Memory B cell (primary cell): ENCODE measurements around the gene SLAMF8.

ENCODE experiments used
- ATAC-seq: fragments of 150-1000 bp; cut with Tn5 transposase; 2 replicates; pipeline ENCODE4 v1.10.0; 2021; ENCODE audit warnings: low read depth, mild to moderate bottlenecking, moderate library complexity
- DNase-seq, 2 donors: peaks; one replicate each; pipeline ENCODE4 v3.0.0; 2022; ENCODE audit warnings: low spot score in 2 of 2
- H3K27ac Mint-ChIP-seq: one replicate; pipeline ENCODE4 v1.8.0; 2022; ENCODE audit warnings: mild to moderate bottlenecking, moderate library complexity, mixed read lengths
- H3K27me3 Mint-ChIP-seq: one replicate; pipeline ENCODE4 v1.8.0; 2022; ENCODE audit warnings: mixed read lengths
- H3K36me3 Mint-ChIP-seq: one replicate; pipeline ENCODE4 v1.8.0; 2022; ENCODE audit warnings: mild to moderate bottlenecking, mixed read lengths
- H3K4me1 Mint-ChIP-seq: one replicate; pipeline ENCODE4 v1.8.0; 2022; ENCODE audit warnings: mixed read lengths
- H3K4me3 Mint-ChIP-seq: one replicate; pipeline ENCODE4 v1.8.0; 2022; ENCODE audit warnings: mild to moderate bottlenecking, moderate library complexity, mixed read lengths
- H3K9me3 Mint-ChIP-seq: one replicate; pipeline ENCODE4 v1.8.0; 2022; ENCODE audit warnings: mixed read lengths

SLAMF8 gene

DNA sequence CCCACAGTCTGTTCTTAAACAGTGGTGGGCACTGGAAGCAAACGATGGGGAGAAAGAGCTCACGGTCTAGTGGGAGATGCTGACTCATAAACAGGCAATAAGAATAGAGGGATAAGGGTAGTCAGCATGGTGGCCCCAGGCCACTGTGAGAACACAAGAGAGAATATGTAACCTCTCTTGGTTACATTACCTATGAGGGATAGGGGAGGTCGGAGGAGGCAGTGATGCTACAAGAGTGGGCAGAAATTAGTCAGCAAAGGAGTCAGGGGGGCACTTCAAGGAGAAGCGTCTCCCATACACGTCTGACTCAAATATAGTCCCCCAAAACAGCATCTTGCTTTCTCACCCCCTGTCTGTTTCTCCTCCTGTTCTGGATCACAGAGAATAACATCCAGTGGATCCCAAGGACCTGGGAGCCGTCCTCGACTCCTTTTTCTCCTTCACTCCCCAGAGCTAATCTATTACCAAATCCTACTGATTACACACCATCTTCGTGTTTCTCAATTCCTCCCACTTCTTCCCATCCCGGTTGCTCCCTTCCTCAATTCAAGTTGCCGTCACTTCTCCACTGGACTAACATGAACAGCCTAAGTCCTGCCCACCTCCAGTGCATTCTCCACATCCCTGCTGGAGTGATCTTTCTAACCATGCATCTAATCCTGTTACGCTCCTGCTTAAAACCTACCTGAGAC is 2.1 kb downstream of the SLAMF8 start:
- Mint-ChIP-seq H3K4me3 (no peak overlapping the region), H3K36me3 (no peaks in the 10 kb centered on the region), H3K27me3 (peaks cover 22% of the 10 kb centered on the region), H3K9me3 (no peaks in the 10 kb centered on the region), H3K4me1 (peaks cover 12% of the 10 kb centered on the region), H3K27ac (no peak overlapping the region)
- ATAC-seq: no peak
- no peak for DNase-seq

DNA sequence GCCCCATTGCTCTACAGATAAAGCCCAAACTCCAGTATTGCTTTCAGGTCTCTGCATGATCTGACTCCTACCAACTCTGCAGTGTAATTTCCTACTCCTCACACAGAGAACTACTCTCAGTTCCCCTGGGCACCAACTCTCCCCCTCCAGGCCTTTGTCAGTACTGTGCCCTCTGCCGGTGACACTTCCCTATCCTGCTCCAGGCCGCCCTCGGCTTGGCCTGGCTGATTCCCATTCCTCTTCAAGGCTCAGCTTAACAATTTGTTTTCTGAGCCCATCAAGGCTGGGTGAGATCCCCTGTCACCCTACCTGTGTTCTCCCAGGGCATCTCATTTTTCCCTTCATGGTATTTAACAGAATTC is 2.6 kb downstream of the SLAMF8 start:
- H3K36me3 Mint-ChIP-seq: no peaks in the 10 kb centered on the region
- peak; percentile 25 to 35 for DNase-seq
- H3K9me3 Mint-ChIP-seq: no peaks in the 10 kb centered on the region
- H3K27ac Mint-ChIP-seq: no peak overlapping the region
- no peak overlapping the region for H3K4me3 Mint-ChIP-seq
- H3K4me1 Mint-ChIP-seq: peaks cover 12% of the 10 kb centered on the region
- peaks cover 21% of the 10 kb centered on the region for H3K27me3 Mint-ChIP-seq
- ATAC-seq: peak; percentile 99

GRCh38 chr1:159829822-159830465 is 3.3 kb downstream of the SLAMF8 start:
- DNase-seq: no peak
- H3K36me3 Mint-ChIP-seq: no peaks in the 10 kb centered on the region
- no peak overlapping the region for H3K27ac Mint-ChIP-seq
- H3K4me1 Mint-ChIP-seq: peaks cover 12% of the 10 kb centered on the region
- no peak overlapping the region for H3K4me3 Mint-ChIP-seq
- peaks cover 19% of the 10 kb centered on the region for H3K27me3 Mint-ChIP-seq
- no peak for ATAC-seq
- no peaks in the 10 kb centered on the region for H3K9me3 Mint-ChIP-seq

DNA sequence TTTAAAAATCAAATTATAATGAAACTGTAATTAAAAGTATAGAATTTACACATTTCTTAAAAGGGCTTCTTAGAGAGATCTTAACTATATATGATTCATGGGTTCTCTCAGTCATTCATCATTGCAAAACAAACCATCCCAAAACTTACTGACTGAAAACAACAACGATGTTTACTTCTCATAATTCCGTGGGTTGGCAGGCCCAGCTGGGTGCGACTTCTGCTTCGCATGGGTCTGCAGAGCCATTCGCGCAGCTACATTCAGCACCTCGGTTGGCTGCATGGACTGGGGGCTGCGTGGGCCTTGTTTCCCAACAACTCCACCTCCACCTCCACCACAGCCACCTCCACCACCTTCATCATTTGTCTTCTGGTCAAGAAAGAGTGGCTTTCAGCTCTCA is 4.0 kb downstream of the SLAMF8 start:
- Mint-ChIP-seq H3K27me3 (peaks cover 14% of the 10 kb centered on the region), H3K36me3 (no peaks in the 10 kb centered on the region), H3K4me3 (no peak overlapping the region), H3K27ac (no peak overlapping the region), H3K4me1 (peaks cover 12% of the 10 kb centered on the region), H3K9me3 (no peaks in the 10 kb centered on the region)
- ATAC-seq (no peak), DNase-seq (no peak)

DNA sequence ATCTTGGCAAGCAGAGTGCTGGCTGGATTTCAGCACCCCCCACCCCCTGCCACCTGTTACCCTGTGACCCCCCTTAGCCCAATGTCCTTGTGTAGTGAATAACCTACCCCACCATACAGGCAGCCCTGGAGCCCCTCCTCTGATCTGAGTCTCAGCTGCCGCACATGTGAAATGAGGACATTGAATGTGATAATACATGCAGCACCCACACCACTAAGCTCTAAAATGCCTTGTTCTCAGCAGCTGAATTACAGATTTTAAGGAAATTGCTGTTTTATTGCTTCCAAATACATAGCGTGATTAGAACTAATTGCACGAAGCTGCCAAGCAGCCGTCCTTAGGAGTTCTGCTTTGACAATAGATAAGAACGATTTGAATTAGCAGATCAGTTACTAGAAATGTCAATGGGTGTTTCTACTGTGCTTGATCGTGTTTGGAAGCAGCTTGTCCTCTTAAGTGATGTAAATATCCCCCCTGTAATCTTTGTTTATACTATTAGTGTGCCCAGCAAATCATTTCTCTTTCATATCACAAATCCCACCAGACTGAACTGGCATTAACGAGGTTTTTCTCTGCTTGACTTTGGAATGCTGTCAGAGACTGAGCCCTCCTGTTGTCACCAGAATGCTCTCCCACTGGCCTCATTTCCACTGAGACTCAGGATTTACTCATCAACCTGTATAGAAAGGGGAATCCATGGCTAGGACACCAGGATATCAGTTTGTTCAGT is 4.9 kb downstream of the SLAMF8 start:
- Mint-ChIP-seq H3K4me1 (peaks cover 6% of the 10 kb centered on the region), H3K27me3 (peaks cover 11% of the 10 kb centered on the region), H3K27ac (no peak overlapping the region), H3K9me3 (no peaks in the 10 kb centered on the region), H3K4me3 (no peak overlapping the region), H3K36me3 (no peaks in the 10 kb centered on the region)
- ATAC-seq: no peak
- no peak for DNase-seq

DNA sequence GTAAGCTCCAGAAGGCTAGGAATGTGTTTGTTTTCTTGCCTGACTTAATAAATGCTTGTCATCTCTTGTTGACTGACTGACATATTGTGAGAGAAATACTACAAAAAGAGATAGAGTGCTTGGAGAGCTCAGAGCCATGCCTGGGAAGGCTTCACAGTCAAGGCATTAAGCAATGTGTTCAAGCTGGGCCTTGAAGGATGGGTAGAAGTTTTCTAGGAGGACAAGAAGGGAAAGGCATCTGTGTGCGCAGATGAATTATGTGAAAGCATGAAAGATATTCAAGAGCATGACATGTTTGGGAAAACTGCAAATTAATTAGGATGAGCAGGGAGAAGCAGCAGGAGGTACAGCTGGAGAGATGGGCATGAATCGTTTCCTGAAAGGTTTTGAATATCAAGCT is 5.6 kb downstream of the SLAMF8 start:
- no peak for ATAC-seq

DNA sequence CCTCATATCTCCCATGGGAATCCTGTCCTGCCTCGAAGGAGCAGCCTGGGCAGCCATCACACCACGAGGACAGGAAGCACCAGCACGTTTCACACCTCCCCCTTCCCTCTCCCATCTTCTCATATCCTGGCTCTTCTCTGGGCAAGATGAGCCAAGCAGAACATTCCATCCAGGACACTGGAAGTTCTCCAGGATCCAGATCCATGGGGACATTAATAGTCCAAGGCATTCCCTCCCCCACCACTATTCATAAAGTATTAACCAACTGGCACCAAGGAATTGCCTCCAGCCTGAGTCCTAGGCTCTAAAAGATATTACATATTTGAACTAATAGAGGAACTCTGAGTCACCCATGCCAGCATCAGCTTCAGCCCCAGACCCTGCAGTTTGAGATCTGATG is 8.7 kb downstream of the SLAMF8 start:
- no peak overlapping the region for H3K4me3 Mint-ChIP-seq
- H3K27me3 Mint-ChIP-seq: peaks cover 4% of the 10 kb centered on the region
- no peaks in the 10 kb centered on the region for H3K4me1 Mint-ChIP-seq
- H3K9me3 Mint-ChIP-seq: no peaks in the 10 kb centered on the region
- no peak overlapping the region for H3K27ac Mint-ChIP-seq
- ATAC-seq (no peak), DNase-seq (no peak)
- no peaks in the 10 kb centered on the region for H3K36me3 Mint-ChIP-seq

More for the DNA sequence above, 5.6 kb downstream of the SLAMF8 start:
- Mint-ChIP-seq H3K27ac (no peak overlapping the region), H3K27me3 (peaks cover 11% of the 10 kb centered on the region), H3K9me3 (no peaks in the 10 kb centered on the region), H3K4me3 (no peak overlapping the region), H3K4me1 (peaks cover 6% of the 10 kb centered on the region), H3K36me3 (no peaks in the 10 kb centered on the region)
- DNase-seq: no peak

DNA sequence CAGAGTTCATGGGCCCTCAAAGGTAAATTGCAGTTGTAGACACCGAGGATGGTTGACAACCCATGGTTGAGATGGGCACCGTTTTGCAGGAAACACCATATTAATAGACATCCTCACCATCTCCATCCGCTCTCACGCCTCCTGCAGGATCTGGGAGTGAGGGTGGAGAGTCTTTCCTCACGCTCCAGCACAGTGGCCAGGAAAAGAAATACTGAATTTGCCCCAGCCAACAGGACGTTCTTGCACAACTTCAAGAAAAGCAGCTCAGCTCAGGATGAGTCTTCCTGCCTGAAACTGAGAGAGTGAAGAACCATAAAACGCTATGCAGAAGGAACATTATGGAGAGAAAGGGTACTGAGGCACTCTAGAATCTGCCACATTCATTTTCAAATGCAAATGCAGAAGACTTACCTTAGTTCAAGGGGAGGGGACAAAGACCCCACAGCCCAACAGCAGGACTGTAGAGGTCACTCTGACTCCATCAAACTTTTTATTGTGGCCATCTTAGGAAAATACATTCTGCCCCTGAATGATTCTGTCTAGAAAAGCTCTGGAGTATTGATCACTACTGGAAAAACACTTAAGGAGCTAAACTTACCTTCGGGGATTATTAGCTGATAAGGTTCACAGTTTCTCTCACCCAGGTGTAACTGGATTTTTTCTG is 9.3 kb downstream of the SLAMF8 start:
- Mint-ChIP-seq H3K27me3 (peaks cover 4% of the 10 kb centered on the region), H3K4me1 (no peaks in the 10 kb centered on the region), H3K4me3 (no peak overlapping the region), H3K27ac (no peak overlapping the region), H3K9me3 (no peaks in the 10 kb centered on the region), H3K36me3 (no peaks in the 10 kb centered on the region)
- no peak for ATAC-seq
- no peak for DNase-seq

GRCh38 chr1:159838715-159839114 is 12.0 kb downstream of the SLAMF8 start:
- Mint-ChIP-seq H3K36me3 (no peaks in the 10 kb centered on the region), H3K4me1 (no peaks in the 10 kb centered on the region), H3K27me3 (peaks cover 10% of the 10 kb centered on the region), H3K9me3 (no peaks in the 10 kb centered on the region), H3K27ac (no peak overlapping the region), H3K4me3 (no peak overlapping the region)
- ATAC-seq (no peak), DNase-seq (no peak)

- Mint-ChIP-seq H3K27ac (no peak overlapping the region), H3K9me3 (no peaks in the 10 kb centered on the region), H3K27me3 (peaks cover 11% of the 10 kb centered on the region), H3K4me3 (no peak overlapping the region), H3K4me1 (no peaks in the 10 kb centered on the region), H3K36me3 (no peaks in the 10 kb centered on the region)
- DNase-seq (no peak), ATAC-seq (no peak)
Measured at GRCh38 chr1:159839116-159839849, 12.6 kb downstream of the SLAMF8 start.

GRCh38 chr1:159841749-159842148 is 15.1 kb downstream of the SLAMF8 start:
- DNase-seq (no peak), ATAC-seq (no peak)
- H3K9me3 Mint-ChIP-seq: no peaks in the 10 kb centered on the region
- H3K4me3 Mint-ChIP-seq: no peak overlapping the region
- H3K27me3 Mint-ChIP-seq: peaks cover 24% of the 10 kb centered on the region
- peaks cover 3% of the 10 kb centered on the region for H3K36me3 Mint-ChIP-seq
- no peaks in the 10 kb centered on the region for H3K4me1 Mint-ChIP-seq
- H3K27ac Mint-ChIP-seq: no peak overlapping the region

- DNase-seq: no peak
- Mint-ChIP-seq H3K36me3 (peaks cover 3% of the 10 kb centered on the region), H3K27ac (no peak overlapping the region), H3K4me3 (no peak overlapping the region), H3K27me3 (peaks cover 30% of the 10 kb centered on the region), H3K9me3 (no peaks in the 10 kb centered on the region), H3K4me1 (no peaks in the 10 kb centered on the region)
- ATAC-seq: no peak
Measured at GRCh38 chr1:159843459-159843858, 16.8 kb downstream of the SLAMF8 start.

GRCh38 chr1:159845751-159846629 is 19.3 kb downstream of the SLAMF8 start:
- Mint-ChIP-seq H3K9me3 (no peaks in the 10 kb centered on the region), H3K27me3 (peaks cover 33% of the 10 kb centered on the region), H3K27ac (no peak overlapping the region), H3K4me1 (no peaks in the 10 kb centered on the region), H3K4me3 (no peak overlapping the region), H3K36me3 (peaks cover 3% of the 10 kb centered on the region)
- ATAC-seq: no peak
- DNase-seq: no peak
